Activated naive CD4-positive, alpha-beta T cell treated with Interleukin-2 at 50 U/mL for 16 hours (primary cell): ENCODE data around the gene RDH11.
"Not testable (repeated sequence)": the region's sequence is repeated elsewhere in the genome, so short reads cannot be mapped to it uniquely, and the experiment has no call there.

Experiments used
- DNase-seq: peaks from one replicate; pipeline ENCODE4 v3.0.0-alpha.2; 2020

The RDH11 gene

GRCh38 chr14:67701492-67701891 is 5.9 kb upstream of the RDH11 start, which contains the start of gene RDH12:
RDH12 (plus strand) TSS chr14:67701886; CDS start chr14:67722643, 20,757 bp downstream.
- not testable (repeated sequence) for DNase-seq

- no peak for DNase-seq
These were observed 2.6 kb upstream of the RDH11 start for GRCh38 chr14:67698179-67698578.

GRCh38 chr14:67697006-67697405 is 1.4 kb upstream of the RDH11 start:
- no peak for DNase-seq

DNA sequence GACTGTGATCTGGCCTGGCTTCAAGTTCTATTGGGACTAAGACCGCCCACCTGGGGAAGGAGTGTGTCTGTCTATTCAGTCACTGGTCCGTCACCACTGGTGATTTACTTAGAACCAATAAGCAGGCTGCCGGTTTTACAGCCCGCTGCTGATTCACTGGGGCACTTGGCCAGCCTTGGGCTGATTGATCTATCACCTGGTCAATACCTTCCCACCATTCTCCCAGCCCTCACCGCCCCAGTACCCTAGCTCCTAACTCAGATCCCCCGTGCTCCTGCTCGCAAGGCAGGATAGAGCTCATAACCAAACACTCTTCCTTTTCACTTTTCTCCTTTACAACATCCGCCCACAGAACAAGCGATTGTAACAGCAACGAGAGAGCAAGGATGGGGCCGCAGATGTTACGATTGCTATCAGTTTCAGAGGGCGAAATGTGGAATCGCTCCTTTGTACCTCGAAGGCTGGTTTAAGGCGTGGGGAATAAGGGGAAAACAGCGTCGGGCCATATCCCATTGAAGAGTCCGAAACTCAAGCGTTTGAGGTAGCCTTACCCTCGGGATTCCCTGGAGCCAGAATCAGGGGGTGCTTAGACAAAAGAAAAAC is 672 bp downstream of the RDH11 start:
- peak; percentile 77 for DNase-seq

DNA sequence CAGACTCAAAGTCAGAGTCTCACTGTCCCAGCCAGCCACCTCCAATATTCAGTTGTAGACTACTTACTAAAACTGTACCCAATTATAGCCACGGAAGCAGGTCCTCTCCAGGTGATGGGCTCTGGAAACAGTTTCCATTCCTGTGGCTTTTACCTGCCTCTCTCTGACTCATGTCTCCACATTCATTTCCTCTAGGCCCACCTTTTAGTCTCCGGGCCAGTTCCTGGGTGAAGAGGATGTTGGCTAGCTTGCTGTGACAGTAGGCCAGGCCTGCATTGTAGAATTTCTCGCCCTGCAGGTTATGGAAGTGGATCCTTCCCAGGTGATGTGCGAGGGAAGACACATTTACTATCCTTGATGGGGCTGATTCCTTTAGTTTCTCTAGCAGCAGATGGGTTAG is 5.6 kb downstream of the RDH11 start:
- no peak for DNase-seq

DNA sequence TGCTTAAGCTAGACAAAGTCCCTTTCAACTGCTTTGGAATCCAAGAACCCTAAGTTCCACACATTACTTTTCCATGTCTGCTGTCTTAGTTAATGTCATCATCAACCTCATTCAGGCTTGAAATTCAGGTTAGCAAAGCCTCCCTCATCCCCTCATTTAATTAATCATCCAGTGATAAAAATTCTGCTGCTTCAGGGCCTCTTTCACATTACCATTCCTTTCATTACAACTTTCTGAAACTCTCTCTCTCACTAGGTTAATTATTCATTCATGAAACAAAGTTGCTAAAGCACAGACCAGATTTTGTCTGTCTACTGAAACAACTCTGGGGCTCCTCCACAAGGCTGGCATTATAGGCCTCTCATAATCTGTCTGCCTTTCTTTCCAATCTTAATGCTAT is 11.7 kb downstream of the RDH11 start:
- DNase-seq, result no peak

DNA sequence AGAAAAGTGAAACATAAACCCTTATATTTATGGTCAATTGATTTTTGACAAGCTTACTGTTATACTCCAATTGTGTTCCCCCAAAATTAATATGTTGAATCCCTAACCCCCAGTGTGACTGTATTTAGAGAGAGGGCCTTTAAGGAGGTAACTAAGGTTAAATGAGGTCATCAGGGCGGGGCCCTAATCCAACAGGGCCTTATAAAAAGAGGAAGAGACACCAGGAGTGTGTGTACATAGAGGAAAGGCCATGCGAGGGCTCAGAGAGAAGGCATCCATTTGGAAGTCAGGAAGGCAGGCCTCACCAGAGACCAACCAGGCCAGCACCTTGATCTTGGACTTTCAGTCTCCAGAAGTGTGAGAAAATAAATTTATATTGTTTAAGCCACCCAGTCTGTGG is 14.6 kb downstream of the RDH11 start:
- no peak for DNase-seq

- no peak for DNase-seq
These were observed 15.4 kb downstream of the RDH11 start for GRCh38 chr14:67680121-67680602.

DNA sequence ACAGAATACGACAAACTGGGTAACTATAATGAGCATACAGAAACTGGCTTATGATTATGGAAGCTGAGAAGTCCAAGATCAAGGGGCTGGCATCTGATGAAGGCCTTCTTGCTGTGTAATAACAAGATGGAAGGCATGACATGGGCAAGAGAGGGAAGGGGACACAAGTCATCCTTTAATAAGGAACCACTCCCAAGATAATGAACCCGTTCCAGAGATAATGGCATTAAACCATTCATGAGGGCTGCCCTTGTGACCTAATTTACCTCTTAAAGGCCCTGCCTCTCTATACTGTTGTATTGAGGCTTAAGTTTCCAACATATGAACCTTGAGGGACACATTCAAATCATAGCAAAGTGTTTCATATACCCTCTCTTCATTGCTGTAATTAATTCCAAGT is 16.6 kb downstream of the RDH11 start:
- no peak for DNase-seq

GRCh38 chr14:67675219-67675582 is 20.4 kb downstream of the RDH11 start:
- no peak for DNase-seq

GRCh38 chr14:67674480-67675218 is 20.9 kb downstream of the RDH11 start, which contains the start of gene VTI1B:
VTI1B (minus strand) TSS chr14:67674632; CDS start chr14:67674489, 143 bp downstream.
- peak; percentile 79 for DNase-seq

GRCh38 chr14:67674139-67674479 is 21.5 kb downstream of the RDH11 start:
- peak; percentile 56 for DNase-seq

DNA sequence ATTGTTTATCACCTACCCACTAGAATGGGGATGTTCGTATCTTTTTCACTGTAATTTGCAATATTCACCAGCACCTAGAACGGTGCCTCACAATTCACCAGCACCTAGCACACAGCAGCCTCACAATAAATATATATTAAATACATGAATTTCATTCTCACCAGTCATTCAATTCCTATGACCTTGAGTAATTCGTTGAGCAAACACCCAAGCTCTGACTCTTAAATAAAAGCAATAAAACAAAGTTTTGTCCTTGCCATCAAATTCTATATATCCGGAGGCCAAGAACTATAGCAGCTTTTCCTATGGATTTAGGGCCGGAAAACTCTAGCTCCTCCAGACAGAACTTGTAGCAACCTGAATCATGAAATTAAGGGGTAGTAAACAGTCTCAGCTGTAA is 22.1 kb downstream of the RDH11 start:
- DNase-seq, result no peak

DNA sequence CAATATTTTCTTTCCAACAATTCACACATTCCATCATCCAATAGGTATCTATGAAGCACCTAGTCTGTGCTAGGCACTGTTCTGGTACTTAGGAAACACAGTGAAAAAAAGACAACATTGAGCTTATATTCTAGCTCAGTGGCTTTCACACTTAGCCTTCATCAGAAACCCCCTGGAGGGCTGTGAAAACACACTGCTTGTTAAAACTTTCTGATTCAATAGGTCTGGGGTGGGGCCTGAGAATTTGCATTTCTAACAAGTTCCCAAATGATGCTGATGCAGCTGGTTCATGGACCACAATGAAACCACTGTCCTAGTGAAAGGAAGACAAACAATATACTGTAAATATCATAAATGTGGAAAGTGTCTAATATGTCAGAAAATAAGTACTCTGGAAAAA is 27.0 kb downstream of the RDH11 start:
- DNase-seq, result no peak

DNA sequence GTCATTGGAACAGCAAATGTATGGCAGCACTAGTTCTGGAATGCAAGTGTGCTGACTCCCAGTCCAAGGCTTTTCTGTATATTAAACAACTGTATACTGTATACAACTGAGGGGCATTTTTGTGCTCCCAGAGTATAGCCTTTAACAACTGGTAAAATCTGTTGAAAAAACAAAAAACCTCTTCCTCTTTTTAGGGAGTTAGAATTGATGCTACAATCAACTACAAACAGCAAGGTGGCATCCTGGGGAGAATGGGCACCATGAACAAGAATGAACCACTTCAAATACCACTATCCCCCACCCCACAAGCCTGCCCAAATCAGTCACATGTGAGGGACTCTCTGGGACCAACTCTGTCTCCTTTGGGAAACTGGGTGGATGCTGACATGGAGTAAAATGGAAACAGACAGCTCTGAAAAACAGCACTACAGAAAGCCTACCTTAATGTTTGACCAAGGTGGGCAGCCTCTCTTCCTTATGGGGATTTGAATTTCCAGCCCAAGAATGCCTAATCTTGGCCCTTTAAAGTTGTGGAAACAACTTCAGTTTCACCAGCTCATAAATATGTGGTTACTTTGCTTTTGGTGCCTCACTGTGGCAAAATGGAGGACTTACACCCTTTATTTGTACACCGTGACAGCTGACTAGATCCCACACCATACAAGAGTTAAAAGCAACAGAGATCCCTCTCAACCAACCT is 28.7 kb downstream of the RDH11 start:
- DNase-seq, result no peak

DNA sequence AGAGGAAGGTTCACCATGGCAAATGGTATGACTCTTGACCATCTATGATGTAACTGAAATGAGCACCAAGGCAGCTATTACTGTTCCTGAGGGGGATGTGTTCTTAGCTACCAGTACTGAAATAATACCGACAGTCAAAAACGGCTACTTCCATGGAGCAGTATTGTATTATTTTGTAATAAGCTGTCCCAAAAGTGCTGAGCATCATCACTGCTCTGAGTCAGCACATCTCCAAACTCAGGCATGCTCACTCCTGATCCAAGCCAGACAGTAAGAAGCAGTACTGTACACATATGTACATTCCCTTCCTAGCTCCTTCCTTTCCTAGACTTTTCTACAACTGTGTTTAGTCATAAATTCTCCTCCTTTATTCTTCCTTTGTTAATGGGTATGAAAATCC is 29.7 kb downstream of the RDH11 start:
- no peak for DNase-seq

DNA sequence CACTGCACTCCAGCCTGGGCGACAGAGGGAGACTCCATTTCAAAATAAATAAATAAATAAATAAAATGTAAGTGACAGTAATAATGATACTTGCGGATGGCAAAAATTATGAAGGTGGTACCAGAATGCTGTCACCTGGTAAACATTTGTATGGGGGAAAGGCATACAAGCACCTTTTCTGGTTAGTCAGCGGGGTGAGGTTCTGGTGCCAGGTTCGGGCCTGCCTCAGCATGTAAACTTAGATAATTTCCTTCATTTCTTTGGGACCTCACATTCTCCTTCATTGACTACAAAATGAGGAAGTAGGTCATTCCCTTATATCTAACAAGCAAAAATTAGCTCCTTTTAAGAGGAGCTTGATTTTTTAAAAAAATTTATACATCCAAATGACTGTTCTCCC is 31.9 kb downstream of the RDH11 start:
- DNase-seq, result no peak

- no peak for DNase-seq
These were observed 41.8 kb downstream of the RDH11 start for GRCh38 chr14:67653651-67654280.

DNA sequence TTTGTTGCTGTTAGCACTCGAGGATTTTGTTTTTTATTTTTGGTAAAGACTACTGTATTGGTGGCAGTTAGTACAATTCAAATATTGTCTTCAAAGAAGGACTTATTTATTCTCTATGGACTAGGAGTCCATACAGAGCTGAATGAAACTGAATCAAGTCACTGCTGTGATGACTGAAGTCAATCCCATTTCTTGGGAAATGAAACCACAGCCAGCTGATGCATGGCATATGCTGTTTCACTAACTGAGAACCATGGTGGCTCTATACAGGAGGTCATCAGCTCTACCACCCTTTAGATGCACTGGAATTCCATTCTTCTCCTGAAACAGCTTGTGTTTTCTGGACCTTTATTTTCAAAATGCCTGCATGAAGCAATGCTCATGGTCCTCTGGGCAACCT is 43.4 kb downstream of the RDH11 start:
- no peak for DNase-seq

DNA sequence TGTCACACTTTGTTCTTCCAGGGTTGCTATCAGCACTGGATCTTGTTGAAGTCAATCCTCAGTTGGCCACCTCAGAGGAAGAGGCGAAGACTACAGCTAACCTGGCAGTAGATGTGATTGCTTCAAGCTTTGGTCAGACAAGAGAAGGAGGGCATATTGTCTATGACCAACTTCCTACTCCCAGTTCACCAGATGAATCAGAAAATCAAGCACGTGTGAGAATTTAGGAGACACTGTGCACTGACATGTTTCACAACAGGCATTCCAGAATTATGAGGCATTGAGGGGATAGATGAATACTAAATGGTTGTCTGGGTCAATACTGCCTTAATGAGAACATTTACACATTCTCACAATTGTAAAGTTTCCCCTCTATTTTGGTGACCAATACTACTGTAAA is 44.9 kb downstream of the RDH11 start:
- no peak for DNase-seq

DNA sequence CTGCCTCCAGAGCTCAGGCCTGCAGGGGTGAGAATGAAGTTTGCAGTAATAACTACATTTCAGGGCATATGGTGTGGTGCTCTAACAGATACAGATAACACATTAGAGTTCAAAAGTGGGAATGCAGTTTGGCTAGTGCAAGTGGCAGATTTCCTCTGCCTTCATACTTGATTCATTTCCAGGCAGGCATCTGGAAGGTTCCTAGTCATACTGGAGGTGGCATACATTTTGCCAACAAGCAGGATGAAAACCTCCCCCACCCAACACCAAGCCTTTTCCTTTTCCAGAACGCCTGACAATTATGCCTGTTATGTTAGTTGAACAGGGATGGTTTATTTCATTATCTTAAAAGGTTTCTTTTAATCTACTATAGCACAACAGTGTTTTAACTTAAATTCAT is 45.4 kb downstream of the RDH11 start:
- DNase-seq, result no peak

DNA sequence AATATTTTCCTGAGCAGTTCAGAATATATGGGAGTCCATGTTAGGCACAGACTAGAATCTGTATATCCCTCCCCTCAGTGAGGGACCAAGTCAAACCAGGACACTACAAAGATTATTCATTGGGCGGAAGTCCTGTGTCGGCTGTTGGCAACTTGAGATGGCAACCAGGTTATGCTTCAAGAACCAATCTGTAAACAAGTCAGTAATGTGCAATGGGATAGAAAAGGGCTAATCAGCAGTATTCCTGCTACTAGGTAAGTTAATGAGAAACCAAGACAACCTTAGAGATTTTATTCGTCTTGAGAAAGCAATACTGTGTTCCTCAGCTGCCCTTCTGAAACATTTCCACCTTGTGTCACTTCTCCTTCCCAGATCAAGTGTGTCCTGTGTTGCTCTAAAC is 49.4 kb downstream of the RDH11 start:
- no peak for DNase-seq

DNA sequence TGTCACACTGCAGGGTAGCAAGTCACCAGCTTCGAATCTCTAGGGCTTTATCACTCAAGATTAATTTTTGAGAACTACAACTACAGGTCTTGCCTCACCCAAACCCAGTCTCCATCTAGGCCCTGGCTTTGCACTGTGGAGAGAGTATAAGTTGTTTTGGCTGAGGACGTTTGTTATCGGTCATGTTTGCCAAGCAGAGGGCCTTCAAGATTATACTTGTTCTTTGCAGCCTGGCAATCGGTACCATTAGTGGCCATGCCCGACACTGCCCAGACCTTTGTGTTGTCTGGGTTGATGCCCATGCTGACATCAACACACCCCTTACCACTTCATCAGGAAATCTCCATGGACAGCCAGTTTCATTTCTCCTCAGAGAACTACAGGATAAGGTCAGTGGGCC is 50.1 kb downstream of the RDH11 start:
- DNase-seq, result no peak

- DNase-seq, result no peak
These were observed 51.1 kb downstream of the RDH11 start for GRCh38 chr14:67644428-67644827.
